Measurements from ENCODE around the gene BMI1.

BMI1 gene

GRCh38 chr10:22372917-22373316, 52.0 kb downstream of the BMI1 start:
- Histone ChIP-seq H3K9me3 (ENCODE audit: control insufficient read depth in 2 of 2, low read length in 2 of 2) (no peaks in the 10 kb centered on the region), H3K27ac (ENCODE audit: low read depth in 2 of 2, low read length in 2 of 2) (no peak overlapping the region), H3K9ac (ENCODE audit: low read depth in 1 of 2, low read length in 2 of 2) (no peak overlapping the region), H3K4me3 (ENCODE audit: low read length in 2 of 2) (no peak overlapping the region), H3K4me1 (ENCODE audit: control insufficient read depth in 2 of 2, insufficient read depth in 2 of 2, low read length in 2 of 2) (no peaks in the 10 kb centered on the region), H3K36me3 (ENCODE audit: control insufficient read depth in 2 of 2, insufficient read depth in 2 of 2, low read length in 2 of 2) (no peaks in the 10 kb centered on the region), H3K27me3 (ENCODE audit: control insufficient read depth in 2 of 2, insufficient read depth in 2 of 2, low read length in 2 of 2) (no peaks in the 10 kb centered on the region)

GRCh38 chr10:22374489-22375126, 53.7 kb downstream of the BMI1 start:
- Histone ChIP-seq H3K36me3 (ENCODE audit: control insufficient read depth in 2 of 2, insufficient read depth in 2 of 2, low read length in 2 of 2) (no peaks in the 10 kb centered on the region), H3K4me1 (ENCODE audit: control insufficient read depth in 2 of 2, insufficient read depth in 2 of 2, low read length in 2 of 2) (no peaks in the 10 kb centered on the region), H3K27me3 (ENCODE audit: control insufficient read depth in 2 of 2, insufficient read depth in 2 of 2, low read length in 2 of 2) (no peaks in the 10 kb centered on the region), H3K9me3 (ENCODE audit: control insufficient read depth in 2 of 2, low read length in 2 of 2) (no peaks in the 10 kb centered on the region), H3K9ac (ENCODE audit: low read depth in 1 of 2, low read length in 2 of 2) (no peak overlapping the region), H3K27ac (ENCODE audit: low read depth in 2 of 2, low read length in 2 of 2) (no peak overlapping the region), H3K4me3 (ENCODE audit: low read length in 2 of 2) (no peak overlapping the region)

- H3K9ac ChIP-seq (ENCODE audit: low read depth in 1 of 2, low read length in 2 of 2) = no peak overlapping the region
- H3K9me3 ChIP-seq (ENCODE audit: control insufficient read depth in 2 of 2, low read length in 2 of 2) = no peaks in the 10 kb centered on the region
- no peaks in the 10 kb centered on the region for H3K4me1 ChIP-seq (ENCODE audit: control insufficient read depth in 2 of 2, insufficient read depth in 2 of 2, low read length in 2 of 2)
- H3K27ac ChIP-seq (ENCODE audit: low read depth in 2 of 2, low read length in 2 of 2) = no peak overlapping the region
- no peaks in the 10 kb centered on the region for H3K36me3 ChIP-seq (ENCODE audit: control insufficient read depth in 2 of 2, insufficient read depth in 2 of 2, low read length in 2 of 2)
- H3K27me3 ChIP-seq (ENCODE audit: control insufficient read depth in 2 of 2, insufficient read depth in 2 of 2, low read length in 2 of 2) = no peaks in the 10 kb centered on the region
- H3K4me3 ChIP-seq (ENCODE audit: low read length in 2 of 2) = no peak overlapping the region
Observed at GRCh38 chr10:22379059-22379458, 58.2 kb downstream of the BMI1 start.

All from mucosa of rectum (tissue), 2 donors.